ENCODE results near the gene ZNF723.
"Not testable (repeated sequence)": the region's sequence is repeated elsewhere in the genome, so short reads cannot be mapped to it uniquely, and the experiment has no call there.

Gene ZNF723

DNA sequence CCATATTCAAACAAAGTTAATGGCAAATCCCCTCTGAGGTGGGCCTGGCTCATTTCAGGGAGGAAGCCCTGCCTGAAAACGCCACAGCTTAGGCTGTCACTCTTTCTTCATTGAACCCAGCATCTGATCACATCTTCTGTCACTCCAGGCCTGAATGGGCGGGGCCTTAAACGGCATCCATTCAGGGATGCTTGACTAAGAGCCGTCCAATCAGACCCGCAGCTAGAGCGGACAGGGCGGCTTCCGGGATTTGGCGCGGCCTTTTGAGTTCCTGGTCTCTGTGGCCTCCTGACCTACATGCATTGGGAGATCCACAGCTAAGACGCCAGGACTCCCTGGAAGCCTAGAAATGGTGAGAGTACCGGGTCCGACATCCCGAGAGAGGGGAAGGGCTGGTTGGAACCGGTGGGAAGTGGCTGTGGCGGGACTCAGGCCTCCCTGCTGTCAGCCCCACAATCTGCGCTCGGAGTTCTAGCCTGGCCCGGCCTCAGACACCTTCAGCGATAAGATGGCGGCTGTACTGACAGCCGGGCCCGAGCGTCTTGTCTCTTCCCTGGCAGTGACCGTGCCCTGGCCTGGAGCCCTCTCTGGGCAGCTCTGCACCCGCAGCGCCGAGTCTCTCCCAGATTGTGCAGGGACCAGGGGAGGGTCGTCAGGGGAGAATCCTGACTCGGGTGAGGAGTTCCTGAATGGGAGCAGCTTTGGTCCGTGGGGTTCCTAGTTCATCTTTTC, at the start of gene ZNF723:
TSS of gene ZNF723 (plus strand) at position 261 of the 732 bp plus-strand sequence. CDS start at position 350, 89 bp downstream.
- DNase-seq (ENCODE audit: low spot score) = no peak

GRCh38 chr19:22783651-22784410, 48.3 kb upstream of the ZNF723 start, which contains the start of gene ZNF99:
TSS of gene ZNF99 (minus strand) at chr19:22784151. CDS start at chr19:22784016, 135 bp downstream.
- no peak for DNase-seq (ENCODE audit: low spot score)

DNA sequence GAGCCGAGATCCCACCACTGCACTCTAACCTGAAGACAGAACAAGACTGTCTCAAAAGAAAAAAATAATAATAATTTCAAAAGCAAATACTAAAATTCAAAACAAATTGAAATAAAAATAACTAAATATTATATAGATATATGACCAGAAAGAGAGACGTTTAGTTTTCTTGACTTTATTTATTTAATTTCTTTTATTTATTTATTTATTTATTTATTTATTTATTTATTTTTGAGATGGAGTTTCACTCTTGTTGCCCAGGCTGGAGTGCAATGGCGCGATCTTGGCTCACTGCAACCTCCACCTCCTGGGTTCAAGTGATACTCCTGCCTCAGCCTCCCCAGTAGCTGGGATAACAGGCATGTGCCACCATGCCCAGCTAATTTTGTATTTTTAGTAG, 39.2 kb upstream of the ZNF723 start:
- DNase-seq (ENCODE audit: low spot score) = not testable (repeated sequence)

DNA sequence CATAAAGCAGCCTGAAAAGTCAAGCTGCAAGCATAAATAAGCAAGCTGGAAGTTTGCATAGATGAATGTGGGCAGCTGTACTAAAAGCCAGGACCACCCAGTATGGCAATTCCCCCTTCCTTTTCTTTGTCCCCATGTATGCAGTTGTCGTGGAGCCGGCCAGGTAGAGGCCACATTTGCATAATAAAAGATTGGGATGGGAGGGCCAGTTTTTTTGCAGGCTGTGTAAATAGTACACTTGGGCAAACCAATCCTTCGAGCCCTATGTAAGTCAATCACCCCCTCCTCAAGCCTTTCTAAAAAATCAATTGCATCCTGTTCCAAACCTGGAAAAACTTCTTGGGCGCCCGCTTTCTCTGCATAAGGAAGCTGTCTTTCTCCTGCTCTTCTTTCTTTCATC, 35.1 kb upstream of the ZNF723 start:
- DNase-seq (ENCODE audit: low spot score) = no peak

DNA sequence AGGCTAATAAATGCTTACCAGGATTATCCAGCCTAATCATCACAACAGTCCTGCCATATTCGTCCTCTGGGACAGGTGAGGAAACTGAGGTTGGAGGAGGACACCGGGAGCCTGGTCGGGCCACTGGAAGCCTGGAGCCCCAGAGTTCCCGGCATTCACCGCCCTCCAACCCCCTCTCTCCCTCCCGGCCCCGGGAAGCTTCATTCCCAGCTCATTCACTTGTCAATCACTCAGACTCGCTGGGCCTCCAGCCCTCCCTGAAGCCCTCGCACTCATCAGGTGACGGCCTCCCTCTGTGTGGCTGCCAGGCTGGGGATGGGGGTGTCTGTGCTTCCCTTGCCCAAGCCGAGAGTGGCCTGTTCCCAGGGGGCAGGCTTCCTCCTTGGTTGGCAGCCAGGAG, 25.7 kb upstream of the ZNF723 start:
- no peak for DNase-seq (ENCODE audit: low spot score)

- DNase-seq (ENCODE audit: low spot score) = no peak
These were observed 24.8 kb upstream of the ZNF723 start for GRCh38 chr19:22807061-22807835.

GRCh38 chr19:22814124-22814523, 18.0 kb upstream of the ZNF723 start:
- DNase-seq (ENCODE audit: low spot score) = no peak

GRCh38 chr19:22831211-22831610, 880 bp upstream of the ZNF723 start:
- no peak for DNase-seq (ENCODE audit: low spot score)

- not testable (repeated sequence) for DNase-seq (ENCODE audit: low spot score)
These were observed 25.7 kb downstream of the ZNF723 start for GRCh38 chr19:22857713-22858320.

- DNase-seq (ENCODE audit: low spot score) = no peak
These were observed 50.7 kb downstream of the ZNF723 start for GRCh38 chr19:22882797-22883196.

DNA sequence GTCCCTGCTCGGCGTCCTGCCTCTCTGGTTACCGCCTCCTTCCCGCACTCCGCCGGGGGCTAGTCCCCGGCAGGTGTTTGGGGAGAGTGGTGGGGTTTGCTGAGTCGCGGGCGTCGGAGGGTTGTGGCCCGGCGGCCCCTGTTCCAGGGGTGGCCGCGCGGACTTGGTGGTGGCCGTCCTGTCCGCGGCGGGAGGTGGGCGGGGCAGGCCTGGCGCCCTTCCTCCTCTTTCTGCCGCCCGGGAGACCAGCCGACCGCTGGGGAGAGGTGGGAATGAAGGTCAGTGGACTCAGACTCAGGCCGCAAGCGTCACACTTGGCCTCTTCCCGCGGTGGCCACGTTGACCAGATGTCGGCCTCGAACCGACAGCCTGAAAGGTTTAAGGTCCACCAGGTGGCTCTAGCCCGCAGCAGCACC, 61.8 kb downstream of the ZNF723 start:
- no peak for DNase-seq (ENCODE audit: low spot score)

DNA sequence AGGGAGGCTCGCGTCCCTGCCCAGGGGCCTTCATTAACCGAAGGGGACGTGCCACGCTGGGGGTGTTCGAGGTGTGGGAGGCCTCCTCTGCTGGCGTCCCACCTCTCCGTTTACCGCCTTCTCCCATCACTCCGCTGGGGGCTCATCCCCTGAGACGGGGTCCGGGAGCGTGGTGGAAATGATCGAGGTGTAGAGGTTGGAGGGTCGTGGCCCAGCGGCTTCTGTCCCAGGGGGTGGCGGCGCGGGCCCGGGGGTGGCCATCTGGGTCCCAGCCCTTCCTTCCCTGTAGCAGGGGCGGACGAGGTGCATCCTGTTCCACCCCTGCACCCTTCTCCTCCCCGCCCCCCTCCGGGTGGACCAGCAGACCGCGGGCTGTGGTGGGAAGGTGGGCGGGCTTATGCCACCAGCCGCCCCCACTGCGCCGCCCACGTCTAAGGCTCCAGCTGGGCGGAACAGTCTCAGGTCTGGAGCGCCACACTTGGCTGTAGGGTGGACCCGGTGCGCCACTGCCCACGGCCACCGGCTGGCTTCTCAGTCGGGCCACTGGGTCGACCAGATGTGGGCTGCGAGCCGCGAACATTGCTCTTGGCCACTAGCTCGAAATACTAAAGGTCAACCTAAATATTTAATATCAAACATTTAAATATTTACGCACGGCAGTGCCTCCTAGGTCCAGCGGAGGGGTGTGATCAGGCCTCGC, 69.5 kb downstream of the ZNF723 start:
- DNase-seq (ENCODE audit: low spot score) = no peak

All from GM03348 (cell line).